Activated naive CD8-positive, alpha-beta T cell treated with anti-CD3 and anti-CD28 coated beads, Interleukin-2, amount 50 U/mL, for 16 hours (primary cell): ENCODE data around the gene TSPOAP1.

Experiments
- DNase-seq: peaks from one replicate; pipeline ENCODE4 v3.0.0-alpha.2; 2020; ENCODE audit warnings: low read depth, low spot score

The TSPOAP1 gene

DNA sequence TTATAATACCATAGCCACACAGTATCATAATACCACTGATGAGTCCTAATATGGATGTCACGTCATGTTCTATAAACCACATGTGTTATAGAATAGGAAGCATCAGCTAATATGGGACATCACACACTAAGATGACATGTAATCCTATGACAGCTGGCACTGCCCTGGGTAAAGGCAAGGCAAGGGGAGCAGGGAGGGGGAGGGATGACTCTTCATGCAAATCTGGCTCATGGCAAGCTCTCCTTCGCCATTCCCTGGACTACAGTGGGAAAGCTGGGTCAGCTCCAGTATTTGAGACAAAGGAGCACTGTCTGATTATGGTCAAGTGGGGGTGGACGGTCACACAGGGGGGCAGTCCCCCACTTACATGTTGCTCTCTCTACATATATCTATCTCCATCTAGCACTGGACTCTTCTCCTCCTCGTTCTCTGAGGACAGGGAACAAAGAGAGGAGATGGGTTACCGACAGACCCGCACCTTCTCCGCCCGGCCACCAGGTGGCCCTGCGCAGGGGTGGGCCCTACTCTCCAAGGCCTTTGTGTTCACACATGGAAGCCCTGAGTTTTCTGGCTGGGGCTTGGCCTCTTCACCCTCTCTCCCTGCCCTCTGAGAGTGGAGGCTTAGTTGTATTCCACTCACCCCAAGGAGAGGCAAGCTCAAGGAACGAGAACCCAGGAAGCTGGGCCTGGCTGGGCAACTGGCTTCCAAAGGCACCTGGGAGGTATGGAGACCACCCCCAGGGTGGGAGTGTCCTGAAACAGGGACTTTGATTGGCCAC is 24.4 kb downstream of the TSPOAP1 start:
- DNase-seq: peak; percentile 32

DNA sequence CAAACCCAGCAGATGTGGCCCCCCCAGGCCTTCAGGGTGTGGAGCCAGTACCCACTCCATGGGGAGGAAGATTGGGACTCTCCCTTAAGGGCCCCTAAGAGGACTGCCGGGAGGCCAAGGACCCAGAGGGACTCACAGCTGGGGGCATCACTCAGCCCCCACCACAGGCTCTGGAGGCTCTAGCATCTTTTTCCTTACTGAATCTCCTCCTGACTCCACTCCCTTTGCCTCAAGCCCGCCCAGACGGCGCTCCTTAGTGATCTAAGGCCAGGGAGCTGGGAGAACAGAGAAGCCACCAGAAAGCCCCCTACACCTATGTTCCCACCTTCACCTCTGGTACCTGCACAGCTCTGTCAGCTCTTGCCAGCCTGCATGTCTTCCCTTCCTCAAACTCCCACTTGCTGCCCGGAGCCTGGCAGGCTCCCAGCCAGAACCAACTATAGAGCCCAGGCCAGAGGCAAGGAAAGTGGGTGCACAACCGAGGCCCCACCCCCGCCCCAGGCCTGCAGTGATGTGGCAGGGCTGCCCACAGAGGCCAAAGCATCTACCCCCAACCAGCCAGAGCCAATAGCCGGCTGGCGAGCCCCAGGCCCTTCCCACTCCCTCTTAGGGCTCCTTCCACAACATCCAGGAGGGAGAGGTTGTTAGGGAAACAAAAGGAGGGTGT is 25.5 kb downstream of the TSPOAP1 start:
- no peak for DNase-seq

DNA sequence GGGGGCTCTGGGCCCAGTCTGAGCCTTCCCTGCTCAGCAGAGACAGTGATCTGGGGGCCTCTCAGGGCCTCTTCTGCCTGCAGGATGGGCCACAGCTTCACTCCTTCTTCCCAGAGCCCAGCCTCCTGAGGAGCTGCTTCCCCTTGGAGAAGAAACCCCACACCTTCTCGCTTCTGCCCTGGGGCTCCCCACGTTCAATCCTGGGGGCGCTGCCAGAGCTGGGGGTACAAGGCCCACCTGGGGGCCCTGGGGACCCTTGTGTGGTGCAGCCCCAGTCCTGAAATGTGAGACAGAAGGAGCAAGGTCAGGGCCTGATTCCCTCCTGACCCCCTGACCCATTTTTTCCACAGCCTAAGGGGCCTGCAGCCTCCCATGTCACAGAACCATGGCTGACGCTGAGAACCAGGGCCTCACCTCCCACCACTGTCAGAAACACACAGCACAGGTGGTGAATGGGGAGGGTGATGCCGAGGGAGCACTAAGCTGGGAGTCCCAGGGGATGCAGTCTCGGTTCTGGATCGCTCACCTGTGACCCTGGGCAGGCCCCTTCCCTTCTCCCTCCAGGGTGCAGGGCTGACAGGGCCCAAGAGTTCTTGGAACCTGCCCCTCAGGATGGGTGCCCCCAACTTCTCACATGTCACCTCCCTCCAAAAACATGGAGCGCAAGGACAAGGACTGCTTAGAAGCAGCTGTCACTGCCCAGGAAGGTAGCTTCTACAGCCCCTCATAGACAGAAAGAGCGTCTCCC is 26.2 kb downstream of the TSPOAP1 start:
- no peak for DNase-seq

DNA sequence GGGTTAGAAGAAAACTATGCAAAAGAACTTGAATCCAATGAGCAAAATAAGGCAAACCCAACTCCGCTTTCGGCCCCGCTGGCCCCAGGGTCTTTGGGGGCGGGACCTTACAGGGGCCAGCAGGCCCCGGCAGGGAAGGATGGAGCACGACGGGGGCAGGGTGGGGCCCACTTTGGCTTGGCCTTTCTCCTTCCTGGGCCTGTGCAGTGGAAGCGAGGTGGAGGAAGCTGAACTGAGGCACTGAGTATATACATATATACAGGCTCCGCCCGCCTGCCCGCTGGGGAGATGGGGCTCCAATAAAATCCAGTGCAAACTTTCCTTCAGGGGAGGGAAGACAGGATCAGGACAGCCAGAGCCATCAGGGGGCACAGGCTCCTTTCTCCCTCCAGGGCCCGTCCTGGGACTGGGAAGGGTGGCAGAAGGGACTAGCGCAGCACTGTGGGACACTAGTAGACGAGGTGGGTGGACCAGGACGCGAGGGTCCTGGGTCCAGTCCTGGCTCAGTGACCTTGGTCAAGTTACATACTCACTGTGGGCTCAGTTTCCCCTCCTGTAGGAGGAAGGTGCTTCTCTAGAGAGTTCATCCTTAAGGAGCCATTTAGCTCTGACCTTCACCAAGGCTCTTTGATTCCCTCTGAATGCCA is 27.0 kb downstream of the TSPOAP1 start:
- no peak for DNase-seq

DNA sequence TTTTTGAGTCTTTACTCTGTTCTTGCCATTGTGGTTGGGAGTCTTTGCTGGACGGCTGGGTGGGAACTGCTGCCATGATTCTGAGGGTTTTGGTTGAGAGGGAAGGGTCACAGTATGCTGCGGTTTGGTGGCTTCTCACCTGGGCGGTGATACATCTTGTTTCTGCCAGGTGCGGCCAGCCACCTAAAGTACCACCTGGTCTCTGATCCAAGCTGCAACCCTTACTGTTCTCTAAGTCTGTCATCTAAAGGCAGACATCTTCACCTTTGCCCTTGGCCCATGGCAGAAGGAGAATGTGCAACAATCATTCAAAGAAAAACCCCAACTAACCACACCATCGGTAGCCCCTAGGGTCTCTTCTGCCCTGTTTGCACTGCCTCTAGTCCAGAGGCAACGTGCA is 28.3 kb downstream of the TSPOAP1 start:
- DNase-seq: no peak

DNA sequence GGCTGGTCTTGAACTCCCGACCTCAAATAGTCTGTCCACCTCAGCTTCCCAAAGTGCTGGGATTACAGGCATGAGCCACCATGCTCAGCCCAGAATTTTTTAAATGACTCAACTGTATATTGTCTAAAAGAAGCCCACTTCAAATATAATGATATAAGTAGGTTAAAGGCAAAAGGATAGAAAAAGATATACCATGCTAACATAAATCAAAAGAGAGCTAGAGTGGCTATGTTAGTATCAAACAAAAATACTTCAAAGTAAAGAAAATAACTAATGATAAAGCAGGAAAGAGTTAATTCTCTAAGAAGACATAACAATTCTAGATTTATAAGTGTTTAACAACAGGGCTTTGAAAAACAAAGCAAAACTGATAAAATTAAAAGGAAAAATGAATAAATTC is 34.6 kb downstream of the TSPOAP1 start:
- no peak for DNase-seq

DNA sequence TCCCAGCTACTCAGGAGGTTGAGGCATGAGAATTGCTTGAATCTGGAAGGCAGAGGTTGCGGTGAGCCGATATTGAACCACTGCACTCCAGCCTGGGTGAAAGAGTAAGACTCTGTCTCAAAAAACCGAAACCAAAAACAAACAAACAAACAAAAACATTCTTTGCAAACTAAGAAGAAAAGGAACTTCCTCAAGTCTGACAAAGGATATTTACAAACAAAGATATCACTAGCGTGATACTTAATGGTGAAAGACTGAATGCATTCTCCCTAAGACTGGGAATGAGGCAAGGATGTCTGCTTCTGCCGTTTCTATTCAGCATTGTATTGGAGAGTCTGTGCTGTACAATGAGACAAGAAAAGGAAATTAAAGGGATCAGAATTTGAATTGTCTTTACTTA is 37.3 kb downstream of the TSPOAP1 start:
- DNase-seq: no peak

DNA sequence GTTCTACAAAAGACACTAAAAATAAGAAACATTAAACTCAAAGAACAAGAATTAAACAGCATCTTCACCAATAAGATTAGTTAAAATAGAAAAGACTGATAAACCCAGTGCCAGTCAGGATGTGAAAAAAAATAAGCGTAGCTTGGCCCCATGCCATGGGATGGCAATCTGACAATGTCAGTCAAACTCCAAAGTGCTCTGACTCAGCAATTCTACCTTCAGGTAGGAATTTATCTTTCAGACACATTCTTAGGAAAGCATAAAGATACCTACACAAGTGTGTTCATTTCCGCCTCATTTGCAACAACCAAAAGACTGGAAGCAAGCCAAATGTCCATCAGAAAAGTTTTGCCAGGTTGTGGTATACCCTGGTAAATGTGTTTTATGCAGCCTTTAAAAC is 38.7 kb downstream of the TSPOAP1 start:
- no peak for DNase-seq

DNA sequence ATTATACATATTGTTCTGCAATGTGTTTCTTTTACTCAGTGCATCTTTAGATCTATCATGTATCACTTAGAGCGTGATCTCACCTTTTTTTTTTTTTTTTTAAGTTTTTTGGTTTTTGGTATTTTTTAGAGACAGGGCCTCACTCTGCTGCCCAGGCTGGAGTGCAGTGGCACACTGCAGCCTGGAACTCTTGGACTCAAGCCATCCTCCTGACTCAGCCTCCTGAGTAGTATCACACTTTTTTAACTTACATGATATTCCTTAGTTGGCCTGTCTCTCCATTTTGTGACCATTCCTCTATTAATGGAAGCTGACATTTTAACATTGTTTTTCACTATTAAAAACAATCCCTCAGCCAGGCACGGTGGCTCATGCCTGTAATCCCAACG is 43.2 kb downstream of the TSPOAP1 start:
- DNase-seq: no peak

DNA sequence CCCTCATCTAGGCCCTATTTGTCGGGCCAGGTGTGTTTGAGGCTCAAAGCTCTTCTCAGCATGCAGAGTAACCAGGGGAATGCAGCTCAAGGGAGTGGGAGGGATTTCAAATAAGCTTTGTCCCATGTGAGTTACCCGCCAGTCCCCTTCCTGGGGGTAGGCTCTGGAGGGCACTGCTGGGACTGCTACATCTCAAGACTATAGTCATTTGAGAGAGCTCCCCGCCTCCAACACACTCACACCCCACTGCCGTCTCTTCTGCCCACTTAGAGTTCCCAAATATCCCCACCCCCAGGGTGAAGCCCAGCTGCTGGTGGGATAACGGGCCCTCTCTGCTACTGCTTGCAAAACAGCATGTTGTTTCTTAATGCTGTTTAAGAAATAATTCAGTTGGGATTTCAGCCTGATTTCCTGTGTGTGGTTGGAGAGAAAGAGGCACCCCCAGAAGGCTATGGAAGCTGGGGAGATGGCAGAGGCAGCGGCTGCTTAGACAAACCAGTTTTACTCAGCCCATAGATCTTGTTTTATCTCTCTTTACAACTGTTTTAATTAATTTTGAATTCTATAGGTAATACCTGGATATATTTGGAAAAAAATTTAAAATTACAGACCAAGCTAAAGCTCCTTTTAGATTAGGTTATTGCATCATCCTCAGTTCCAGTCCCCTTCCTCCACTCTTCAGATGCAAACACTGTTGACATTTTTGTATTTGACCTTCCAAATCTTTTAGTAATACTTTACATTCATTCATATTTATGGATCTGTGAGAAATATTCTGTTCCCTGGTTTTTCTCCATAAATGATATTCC is 43.8 kb downstream of the TSPOAP1 start:
- DNase-seq: no peak

DNA sequence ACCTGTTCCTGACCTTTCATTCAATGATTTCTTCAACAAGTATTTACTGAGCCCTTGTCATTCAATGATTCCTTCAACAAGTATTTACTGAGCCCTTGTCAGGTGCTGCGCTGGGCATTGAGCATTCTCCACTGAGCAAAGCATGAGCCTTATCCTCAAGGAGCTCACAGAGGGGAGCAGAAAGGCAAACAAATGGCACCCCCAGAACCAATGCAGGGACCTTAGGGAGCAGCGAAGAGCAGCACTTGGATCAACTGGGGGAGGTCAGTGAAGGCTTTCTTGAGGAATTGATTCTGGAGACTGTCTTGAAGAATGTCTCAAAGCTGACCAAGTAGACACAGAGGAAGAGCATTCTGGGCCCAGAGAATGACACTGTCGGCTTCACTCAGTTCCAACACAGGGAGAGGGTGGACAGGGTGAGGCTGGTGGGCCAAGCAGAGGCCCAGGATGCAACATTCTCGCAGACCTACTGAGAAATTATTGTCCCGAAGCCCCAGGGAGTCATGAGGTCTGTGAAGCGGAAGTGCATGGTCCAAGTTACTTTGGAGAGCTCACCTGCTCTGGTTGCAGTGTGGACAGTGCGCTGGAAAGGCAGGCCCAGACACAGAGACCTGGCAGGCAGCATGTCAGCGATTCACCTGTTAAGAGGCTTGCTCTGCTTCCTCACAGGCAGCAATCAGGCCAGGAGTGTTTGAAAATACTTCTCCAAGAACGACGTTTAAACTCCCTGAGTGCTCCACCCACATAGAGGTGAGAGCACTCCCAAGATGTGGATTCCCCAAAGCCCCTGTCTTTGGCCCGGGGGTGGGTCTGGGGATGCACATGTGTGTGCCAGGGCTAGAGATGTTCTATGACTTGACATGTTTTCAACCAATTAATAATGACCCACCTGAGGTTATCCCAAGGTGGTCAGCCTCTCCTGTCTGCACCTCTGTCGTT is 44.7 kb downstream of the TSPOAP1 start:
- no peak for DNase-seq

DNA sequence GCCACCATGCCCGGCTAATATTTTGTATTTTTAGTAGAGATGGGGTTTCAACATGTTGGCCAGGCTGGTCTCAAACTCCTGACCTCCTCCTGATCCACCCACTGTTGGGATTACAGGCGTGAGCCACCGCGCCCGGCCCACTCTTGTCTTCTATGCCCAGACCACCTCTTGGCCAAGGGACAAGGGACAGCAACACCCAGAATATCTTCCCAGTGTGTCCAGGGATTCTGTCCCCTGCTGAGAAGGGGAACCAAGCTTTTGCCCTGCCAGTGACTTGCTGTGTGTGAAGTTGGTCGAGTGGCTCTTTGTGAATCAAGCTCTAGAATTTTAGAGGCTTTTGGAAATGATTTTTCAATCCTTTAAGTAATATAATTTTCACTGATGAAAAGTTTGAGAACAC is 46.2 kb downstream of the TSPOAP1 start:
- no peak for DNase-seq

DNA sequence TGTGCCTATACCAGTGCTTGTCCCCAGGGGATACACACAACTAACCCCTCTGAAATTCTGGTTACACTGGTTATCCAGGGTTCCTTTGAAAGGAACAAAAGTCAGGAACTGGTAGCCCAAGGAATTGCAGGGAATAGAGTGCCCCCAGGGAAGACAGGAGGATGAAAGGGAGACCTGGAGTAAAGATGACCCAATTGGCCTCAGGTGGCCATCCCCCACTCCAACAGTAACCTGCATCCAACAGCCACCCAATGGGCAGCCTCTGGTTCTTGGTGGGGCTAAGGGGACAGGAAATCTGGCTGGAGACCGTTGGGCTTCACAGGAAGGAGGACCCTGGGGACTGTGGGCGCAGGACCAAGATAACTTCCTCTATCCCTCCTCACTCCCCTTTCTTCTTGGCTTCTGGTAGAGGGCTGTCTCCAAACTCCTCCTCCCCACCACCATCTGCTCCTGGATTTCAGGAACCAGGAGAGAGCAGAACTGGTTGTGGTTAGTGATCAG is 47.0 kb downstream of the TSPOAP1 start:
- DNase-seq: no peak

DNA sequence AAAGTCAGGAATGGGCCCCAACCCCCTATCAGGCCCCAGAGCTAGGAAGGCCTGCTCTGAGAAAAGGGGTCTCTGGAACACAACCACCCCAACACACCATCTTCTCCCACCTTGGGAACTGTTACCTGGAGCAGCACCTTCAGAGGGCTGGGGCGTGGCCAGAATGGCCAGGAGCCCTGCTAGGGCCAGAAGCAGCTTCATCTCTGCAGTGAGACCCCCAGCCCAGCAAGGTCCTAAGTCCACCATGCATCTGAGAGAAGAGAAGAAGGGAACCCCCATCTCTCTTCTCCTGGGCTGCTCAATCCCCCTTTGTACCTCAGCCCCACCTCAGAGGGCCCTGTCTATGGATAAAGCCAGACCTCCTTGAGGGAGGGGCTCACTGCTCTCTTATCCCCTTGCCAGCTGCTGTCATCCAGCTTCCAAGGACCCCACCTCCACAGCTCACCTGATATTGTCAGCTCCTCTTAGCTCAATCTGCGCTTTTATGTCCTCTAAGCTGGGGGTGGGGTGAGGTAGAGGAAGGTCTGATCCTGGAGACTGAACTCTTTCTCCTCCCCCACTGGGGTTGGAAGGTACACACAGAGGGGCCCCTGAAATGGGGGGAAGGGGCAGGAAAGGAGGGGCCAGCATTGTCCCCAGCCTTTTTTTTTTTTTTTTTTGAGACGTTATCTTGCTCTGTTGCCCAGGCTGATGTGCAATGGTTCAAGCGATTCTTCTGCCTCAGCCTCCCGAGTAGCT is 47.9 kb downstream of the TSPOAP1 start, which contains the start of gene MPO:
Gene MPO, minus strand, starts transcription at position 456 of the 738 bp plus-strand sequence. Its CDS starts 177 bp downstream, at position 279.
- no peak for DNase-seq

DNA sequence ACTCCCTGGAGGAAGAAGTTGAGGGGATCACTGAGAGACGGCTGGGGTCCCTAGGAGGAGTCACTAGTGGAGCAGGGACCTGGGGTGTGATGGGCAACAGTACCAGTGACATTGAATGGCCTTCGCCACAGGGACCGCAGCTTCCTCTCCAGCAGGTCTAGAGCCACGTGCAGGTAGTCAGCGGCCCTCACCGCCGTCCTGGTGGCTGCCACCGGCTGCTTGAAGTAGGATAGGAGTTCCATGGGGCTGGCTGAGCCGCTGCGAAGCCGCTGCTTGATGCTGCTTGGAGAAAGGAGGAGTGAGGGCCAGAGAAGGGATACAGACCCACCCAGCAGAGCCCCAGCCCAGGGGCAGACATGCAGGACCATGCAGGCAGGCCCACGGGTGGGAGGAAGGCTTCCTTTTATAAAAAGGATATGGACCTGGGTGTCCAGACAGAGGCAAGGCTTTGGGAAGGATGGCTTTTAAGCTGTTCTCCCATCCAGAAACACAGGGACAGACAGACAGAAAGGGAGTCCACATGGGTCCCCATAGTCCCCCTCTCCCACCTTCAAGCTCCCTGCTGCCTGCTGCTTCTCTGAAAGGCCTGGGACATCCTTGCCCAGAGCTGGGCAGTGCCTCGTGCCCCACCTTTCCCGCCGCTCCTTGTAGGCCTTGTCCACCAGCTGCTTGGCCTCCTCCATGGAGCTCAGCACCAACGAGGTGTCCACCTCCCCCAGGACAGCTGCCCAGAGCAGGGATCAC is 48.7 kb downstream of the TSPOAP1 start:
- DNase-seq: no peak

DNA sequence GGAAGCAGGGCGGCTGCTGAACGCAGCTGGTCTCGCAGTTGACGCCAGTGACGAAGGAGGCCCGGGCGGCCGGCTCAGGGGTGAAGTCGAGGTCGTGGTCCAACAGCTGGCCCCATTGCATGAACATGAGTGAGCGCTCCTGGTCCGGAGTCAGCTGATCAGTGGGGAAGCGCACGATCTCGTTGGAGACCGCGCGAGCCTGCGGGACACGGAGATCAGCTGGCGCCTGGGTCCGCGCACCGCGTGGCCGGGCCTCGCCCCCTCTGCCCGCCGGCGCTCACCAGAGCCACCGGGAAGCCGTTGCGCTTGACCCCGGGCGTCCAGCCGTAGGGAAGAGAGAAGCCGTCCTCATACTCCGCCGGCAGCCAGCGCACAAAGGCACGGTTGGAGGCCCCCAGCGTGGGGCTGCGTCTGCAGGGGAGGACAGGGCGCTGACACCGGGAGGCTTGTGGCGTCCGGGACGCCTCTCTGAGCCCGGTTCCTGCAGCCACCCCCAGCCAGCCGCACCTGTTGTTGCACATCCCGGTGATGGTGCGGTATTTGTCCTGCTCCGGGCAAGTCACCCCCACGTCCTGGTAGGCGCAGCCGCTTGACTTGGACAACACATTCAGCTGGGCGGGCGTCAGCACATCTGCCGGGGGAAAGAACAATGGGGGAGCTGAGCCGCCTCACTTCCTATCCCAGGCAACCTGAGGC is 49.4 kb downstream of the TSPOAP1 start:
- DNase-seq: no peak

DNA sequence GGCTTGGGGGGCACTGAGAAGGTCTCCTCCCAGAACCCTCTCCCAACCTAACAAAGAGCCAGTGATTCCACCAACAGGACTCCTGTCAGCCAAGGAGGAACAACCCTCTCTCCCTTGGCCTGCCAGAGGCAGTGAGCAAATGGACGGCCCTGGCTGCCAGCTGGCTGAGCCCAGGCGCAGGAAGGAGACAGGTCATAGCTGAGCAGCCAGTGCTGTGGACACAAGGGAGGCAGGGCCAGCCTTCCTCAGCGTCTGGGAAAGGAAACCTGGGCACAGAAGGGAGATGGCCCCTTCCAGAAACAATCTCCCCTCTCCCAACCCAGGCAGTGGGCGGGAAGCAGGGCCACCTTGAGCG is 50.0 kb downstream of the TSPOAP1 start:
- DNase-seq: no peak
